Fibroblast of pulmonary artery (primary cell): ENCODE data around the gene ATP2A2.
"Not testable (repeated sequence)": the region's sequence is repeated elsewhere in the genome, so short reads cannot be mapped to it uniquely, and the experiment has no call there.

Source experiments
- DNase-seq: peaks from one replicate; pipeline ENCODE4 v3.0.0-alpha.2; 2010; ENCODE audit warnings: low read depth
- H3K4me3 ChIP-seq: replicated peaks from 2 replicates; pipeline ENCODE4 v1.5.1; 2011; ENCODE audit warnings: low read depth, mild to moderate bottlenecking, control low read depth, low read length, moderate library complexity
- TF ChIP-seq, protein P1 (sequence below): IDR thresholded peaks from 2 replicates; pipeline ENCODE4 v1.5.1; 2011; ENCODE audit warnings: mild to moderate bottlenecking, control low read depth, low read length, inconsistent platforms; ENCODE audit errors: missing control alignments

ATP2A2 gene

DNA sequence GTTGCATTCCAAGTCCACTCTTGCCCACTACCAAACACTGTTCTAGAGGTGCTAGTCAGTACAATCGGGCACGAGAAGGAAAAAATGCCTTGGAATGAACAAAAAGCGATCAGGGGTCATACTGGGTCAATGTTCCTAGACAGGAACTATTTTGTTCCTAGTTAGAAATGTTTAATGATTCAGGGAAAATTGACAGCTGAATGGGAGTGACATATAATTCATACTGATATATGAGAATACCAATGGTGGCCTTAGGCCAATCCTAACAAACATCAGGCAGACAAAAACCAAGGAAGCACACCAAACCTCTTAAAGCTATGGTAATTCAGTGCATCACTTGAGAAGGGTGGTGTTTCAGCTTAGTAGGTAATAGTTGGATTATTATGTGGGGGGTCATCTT is 71.4 kb downstream of the ATP2A2 start:
- no peak overlapping the region for H3K4me3 ChIP-seq
- DNase-seq: no peak
- TF ChIP-seq, protein P1, sequence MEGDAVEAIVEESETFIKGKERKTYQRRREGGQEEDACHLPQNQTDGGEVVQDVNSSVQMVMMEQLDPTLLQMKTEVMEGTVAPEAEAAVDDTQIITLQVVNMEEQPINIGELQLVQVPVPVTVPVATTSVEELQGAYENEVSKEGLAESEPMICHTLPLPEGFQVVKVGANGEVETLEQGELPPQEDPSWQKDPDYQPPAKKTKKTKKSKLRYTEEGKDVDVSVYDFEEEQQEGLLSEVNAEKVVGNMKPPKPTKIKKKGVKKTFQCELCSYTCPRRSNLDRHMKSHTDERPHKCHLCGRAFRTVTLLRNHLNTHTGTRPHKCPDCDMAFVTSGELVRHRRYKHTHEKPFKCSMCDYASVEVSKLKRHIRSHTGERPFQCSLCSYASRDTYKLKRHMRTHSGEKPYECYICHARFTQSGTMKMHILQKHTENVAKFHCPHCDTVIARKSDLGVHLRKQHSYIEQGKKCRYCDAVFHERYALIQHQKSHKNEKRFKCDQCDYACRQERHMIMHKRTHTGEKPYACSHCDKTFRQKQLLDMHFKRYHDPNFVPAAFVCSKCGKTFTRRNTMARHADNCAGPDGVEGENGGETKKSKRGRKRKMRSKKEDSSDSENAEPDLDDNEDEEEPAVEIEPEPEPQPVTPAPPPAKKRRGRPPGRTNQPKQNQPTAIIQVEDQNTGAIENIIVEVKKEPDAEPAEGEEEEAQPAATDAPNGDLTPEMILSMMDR: no peak

DNA sequence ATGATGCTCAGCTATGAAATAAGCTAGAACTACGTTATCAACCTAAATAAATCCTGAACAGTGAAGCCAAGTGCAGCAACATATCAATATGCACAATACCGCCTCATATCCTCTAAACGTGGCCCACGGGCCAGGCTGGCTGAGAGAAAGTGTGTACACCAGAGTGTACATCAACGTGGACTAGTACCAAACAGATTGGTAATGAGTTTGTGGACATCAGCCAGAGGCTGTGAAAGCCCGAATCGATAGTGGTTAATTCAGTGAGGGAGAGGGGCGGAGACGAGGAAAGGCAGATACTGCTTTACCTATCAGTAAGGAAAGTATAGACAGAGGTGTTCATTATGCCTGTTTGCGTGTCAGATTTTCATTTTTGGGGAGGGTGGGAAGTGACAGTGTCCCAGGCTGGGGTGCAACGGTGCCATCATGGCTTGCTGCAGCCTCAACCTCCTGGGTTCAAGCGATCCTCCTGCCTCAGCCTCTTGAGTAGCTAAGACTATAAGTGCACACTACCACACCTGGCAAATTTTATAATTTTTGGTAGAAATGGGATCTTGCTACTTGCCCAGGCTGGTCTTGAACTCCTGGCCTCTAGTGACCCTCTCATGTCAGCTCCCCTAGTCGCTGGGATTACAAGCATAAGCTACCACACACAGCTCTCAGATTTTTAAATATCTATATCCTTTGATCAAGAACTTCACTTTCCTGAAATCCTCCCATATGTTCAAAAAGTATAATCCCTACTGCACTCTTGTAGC is 72.3 kb downstream of the ATP2A2 start:
- no peak for DNase-seq
- TF ChIP-seq, protein P1: no peak
- H3K4me3 ChIP-seq: no peak overlapping the region

DNA sequence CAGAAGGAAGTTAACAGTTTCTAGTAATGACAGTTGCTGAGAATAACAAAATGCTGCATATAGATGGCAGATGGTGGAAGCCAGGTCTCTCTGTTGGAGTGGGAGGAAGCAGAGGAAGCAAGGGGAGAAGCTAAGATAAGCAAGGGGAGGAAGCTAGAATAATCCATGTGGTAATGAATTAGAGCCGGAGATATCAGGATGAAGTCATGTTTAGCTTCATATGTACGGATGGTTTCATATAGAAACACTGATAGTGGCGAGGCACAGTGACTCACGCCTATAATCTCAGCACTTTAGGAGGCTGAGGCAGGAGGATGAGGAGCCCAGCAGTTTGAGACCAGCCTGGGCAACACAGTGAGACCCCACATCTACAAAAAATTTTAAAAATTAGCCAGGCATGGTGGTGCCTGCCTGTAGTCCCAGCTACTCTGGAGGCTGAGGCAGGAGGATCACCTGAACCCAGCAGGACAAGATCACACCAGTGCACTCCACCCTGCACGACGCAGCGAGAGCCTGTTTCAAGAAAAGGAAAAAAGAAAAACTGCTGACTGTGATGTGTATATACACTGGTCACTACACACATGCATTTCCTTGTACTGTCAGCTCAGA is 73.2 kb downstream of the ATP2A2 start:
- peak; percentile 68 for DNase-seq
- no peak overlapping the region for H3K4me3 ChIP-seq
- TF ChIP-seq, protein P1: no peak

DNA sequence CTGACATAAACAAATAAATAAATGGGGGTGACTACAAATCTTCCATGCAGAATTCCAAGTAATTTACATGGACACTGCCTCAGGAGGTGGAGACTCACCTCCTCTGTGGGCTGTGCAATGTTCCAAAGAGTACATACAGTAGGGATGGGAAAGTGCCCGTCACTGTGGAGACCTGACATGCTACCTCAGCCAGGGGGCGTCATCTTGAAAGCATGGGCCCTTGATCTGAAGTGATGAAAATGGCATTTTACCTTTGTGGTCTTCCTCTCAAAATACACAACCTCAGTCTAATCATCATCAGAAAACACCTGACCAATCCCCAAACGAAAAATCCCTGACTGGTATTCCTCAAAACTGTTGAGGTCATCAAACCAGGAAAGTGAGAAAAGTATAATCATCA is 74.0 kb downstream of the ATP2A2 start:
- TF ChIP-seq, protein P1: peak; percentile 26
- no peak for DNase-seq
- no peak overlapping the region for H3K4me3 ChIP-seq

DNA sequence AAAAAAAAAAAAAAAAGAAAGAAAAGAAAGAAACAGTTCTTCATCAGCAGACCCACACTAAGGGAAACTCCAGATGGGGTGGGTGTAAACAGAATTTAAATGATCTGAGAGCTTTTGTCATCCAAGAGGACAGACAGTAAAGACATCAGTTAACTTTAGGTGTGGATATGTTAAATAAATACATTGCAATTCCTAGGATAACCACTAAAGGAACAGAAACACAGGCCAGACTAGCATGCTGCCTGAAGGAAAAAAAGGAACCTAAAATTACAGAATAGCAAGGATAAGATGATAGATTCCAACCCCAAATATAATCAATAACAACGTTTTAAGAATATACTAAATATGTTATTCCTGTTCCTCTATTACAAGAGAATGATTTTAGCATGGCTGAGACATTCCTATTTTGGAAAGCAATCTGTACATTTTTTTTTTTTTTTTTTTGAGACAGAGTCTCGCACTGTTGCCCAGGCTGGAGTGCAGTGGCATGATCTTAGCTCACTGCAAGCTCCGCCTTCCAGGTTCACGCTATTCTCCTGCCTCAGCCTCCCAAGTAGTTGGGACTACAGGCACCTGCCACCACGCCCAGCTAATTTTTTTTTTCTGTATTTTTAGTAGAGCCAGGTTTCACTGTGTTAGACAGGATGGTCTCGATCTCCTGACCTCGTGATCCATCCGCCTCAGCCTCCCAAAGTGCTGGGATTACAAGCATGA is 77.5 kb downstream of the ATP2A2 start:
- DNase-seq: peak; percentile 29
- TF ChIP-seq, protein P1: peak; percentile 38
- not testable (repeated sequence) for H3K4me3 ChIP-seq

DNA sequence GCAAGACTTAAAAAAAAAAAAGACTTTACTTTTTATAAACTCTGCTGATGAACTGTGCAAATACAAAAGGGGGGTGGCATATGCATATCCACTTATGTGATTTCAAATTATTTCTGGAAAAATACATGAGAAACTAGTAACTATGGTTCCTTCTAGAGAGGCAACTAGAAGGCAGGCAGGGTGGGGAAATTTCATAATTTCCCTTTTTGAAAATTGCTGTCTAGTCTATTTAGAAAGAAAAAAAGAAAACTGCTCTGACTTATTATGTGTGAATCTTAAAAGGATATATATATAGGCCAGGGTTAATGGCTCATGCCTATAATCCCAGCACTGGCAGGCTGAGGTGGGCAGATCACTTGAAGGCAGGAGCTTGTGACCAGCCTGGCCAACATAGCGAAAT is 80.2 kb downstream of the ATP2A2 start:
- no peak for DNase-seq
- TF ChIP-seq, protein P1: no peak
- no peak overlapping the region for H3K4me3 ChIP-seq
